ENCODE data around the gene OR10K2.
"Not testable (repeated sequence)": the region's sequence is repeated elsewhere in the genome, so short reads cannot be mapped to it uniquely, and the experiment has no call there.

The OR10K2 gene

DNA sequence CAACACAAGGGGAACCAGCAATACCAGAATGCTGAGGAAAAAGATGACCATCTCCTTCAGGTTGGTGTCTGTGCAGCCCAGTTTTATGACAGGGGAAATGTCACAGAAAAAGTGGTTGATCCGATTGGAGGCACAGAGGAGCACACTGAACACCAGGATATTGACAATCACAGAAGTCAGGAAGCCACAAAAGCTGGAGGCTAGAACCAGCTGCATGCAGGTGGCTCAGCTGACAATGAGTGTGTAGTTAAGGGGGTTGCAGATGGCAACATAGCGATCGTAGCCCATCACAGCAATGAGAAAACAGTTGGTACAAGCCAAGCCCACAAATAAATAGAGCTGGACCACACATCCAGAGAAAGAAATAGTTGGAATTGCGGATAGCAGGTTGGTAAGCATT is 19.3 kb upstream of the OR10K2 start:
- TF ChIP-seq, protein P1, sequence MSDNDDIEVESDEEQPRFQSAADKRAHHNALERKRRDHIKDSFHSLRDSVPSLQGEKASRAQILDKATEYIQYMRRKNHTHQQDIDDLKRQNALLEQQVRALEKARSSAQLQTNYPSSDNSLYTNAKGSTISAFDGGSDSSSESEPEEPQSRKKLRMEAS (IDR thresholded peaks at IDR 0.05; ENCODE audit: low read depth, low read length), result no peak
- no peak for TF ChIP-seq MYC (IDR thresholded peaks at IDR 0.05; ENCODE audit: low read depth, low read length)
- no peak for TF ChIP-seq CTCF (IDR thresholded peaks at IDR 0.05; ENCODE audit: low read depth, low read length)
- no peak for TF ChIP-seq POLR2A (IDR thresholded peaks at IDR 0.05; ENCODE audit: extremely low read depth, insufficient read length)
- no peak overlapping the region for H3K4me3 ChIP-seq (ENCODE audit: low read depth, low read length)
- no peak for DNase-seq (ENCODE audit: low read depth)

GRCh38 chr1:158434741-158435140 is 8.7 kb upstream of the OR10K2 start:
- TF ChIP-seq MYC (IDR thresholded peaks at IDR 0.05; ENCODE audit: low read depth, low read length), result no peak
- TF ChIP-seq POLR2A (IDR thresholded peaks at IDR 0.05; ENCODE audit: extremely low read depth, insufficient read length), result no peak
- TF ChIP-seq, protein P1 (IDR thresholded peaks at IDR 0.05; ENCODE audit: low read depth, low read length), result no peak
- H3K4me3 ChIP-seq (ENCODE audit: low read depth, low read length), result no peak overlapping the region
- DNase-seq (ENCODE audit: low read depth), result no peak

- H3K4me3 ChIP-seq (ENCODE audit: low read depth, low read length), result not testable (repeated sequence)
- TF ChIP-seq, protein P1 (IDR thresholded peaks at IDR 0.05; ENCODE audit: low read depth, low read length), result 0 out of 2 replicates have a peak, but pooled peaks have one; percentile 22
- 0 out of 2 replicates have a peak, but pooled peaks have one; percentile 12 for TF ChIP-seq MYC (IDR thresholded peaks at IDR 0.05; ENCODE audit: low read depth, low read length)
- peak; percentile 58 for DNase-seq (ENCODE audit: low read depth)
Observed at GRCh38 chr1:158430163-158430562, 4.1 kb upstream of the OR10K2 start.

- peak; percentile 7 for DNase-seq (ENCODE audit: low read depth)
- TF ChIP-seq POLR2A (IDR thresholded peaks at IDR 0.05; ENCODE audit: extremely low read depth, insufficient read length), result no peak
- TF ChIP-seq, protein P1 (IDR thresholded peaks at IDR 0.05; ENCODE audit: low read depth, low read length), result no peak
- TF ChIP-seq CTCF (IDR thresholded peaks at IDR 0.05; ENCODE audit: low read depth, low read length), result no peak
- no peak for TF ChIP-seq MYC (IDR thresholded peaks at IDR 0.05; ENCODE audit: low read depth, low read length)
Observed at GRCh38 chr1:158425027-158425426, 1.0 kb downstream of the OR10K2 start.

GRCh38 chr1:158422212-158422611 is 3.8 kb downstream of the OR10K2 start:
- no peak overlapping the region for H3K4me3 ChIP-seq (ENCODE audit: low read depth, low read length)
- TF ChIP-seq MYC (IDR thresholded peaks at IDR 0.05; ENCODE audit: low read depth, low read length), result no peak
- TF ChIP-seq, protein P1 (IDR thresholded peaks at IDR 0.05; ENCODE audit: low read depth, low read length), result no peak
- DNase-seq (ENCODE audit: low read depth), result no peak

More at GRCh38 chr1:158425027-158425426, 1.0 kb downstream of the OR10K2 start:
- no peak overlapping the region for H3K4me3 ChIP-seq (ENCODE audit: low read depth, low read length)

DNA sequence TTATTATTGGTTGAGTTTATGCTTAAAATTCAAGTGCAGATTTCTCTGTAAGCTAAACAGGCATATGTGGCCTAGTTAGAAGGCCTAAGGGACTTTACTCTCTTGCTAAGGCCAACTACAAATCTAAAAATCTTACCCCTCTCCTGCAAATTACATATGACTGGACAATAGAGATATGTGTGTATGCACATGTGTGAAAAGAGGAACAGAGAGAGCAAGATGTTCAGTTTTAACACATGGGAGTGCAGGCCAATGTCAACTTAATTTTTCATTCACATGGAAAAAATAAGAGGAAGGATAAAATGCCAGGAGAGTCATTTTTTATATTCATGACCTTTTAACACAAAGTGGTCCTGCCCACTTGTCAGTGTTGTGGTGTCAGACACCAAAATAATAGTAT is 8.5 kb downstream of the OR10K2 start:
- DNase-seq (ENCODE audit: low read depth), result no peak
- TF ChIP-seq CTCF (IDR thresholded peaks at IDR 0.05; ENCODE audit: low read depth, low read length) (no peak), POLR2A (IDR thresholded peaks at IDR 0.05; ENCODE audit: extremely low read depth, insufficient read length) (no peak)
- no peak overlapping the region for H3K4me3 ChIP-seq (ENCODE audit: low read depth, low read length)

- no peak overlapping the region for H3K4me3 ChIP-seq (ENCODE audit: low read depth, low read length)
- no peak for DNase-seq (ENCODE audit: low read depth)
- TF ChIP-seq CTCF (IDR thresholded peaks at IDR 0.05; ENCODE audit: low read depth, low read length) (no peak), POLR2A (IDR thresholded peaks at IDR 0.05; ENCODE audit: extremely low read depth, insufficient read length) (no peak), MYC (IDR thresholded peaks at IDR 0.05; ENCODE audit: low read depth, low read length) (no peak)
- TF ChIP-seq, protein P1 (IDR thresholded peaks at IDR 0.05; ENCODE audit: low read depth, low read length), result no peak
Observed at GRCh38 chr1:158414651-158415345, 11.2 kb downstream of the OR10K2 start.

Measured in NB4 (cell line).